CD4-positive, alpha-beta T cell treated with Interleukin-6 at 100 ng/mL for 8 hours (primary cell): ENCODE data around the gene PRPF18.
"Not testable (repeated sequence)": the region's sequence is repeated elsewhere in the genome, so short reads cannot be mapped to it uniquely, and the experiment has no call there.

Experiments used
- DNase-seq: peaks from one replicate; pipeline ENCODE4 v3.0.0-alpha.2; 2020; ENCODE audit warnings: mixed read lengths, low spot score

Gene PRPF18

GRCh38 chr10:13586676-13587355 lies at the start of gene PRPF18:
Gene PRPF18 (plus strand): TSS chr10:13586965. CDS start chr10:13587087, 122 bp downstream.
- DNase-seq: peak; percentile 93

- not testable (repeated sequence) for DNase-seq
Measured at GRCh38 chr10:13537985-13538384, 48.8 kb upstream of the PRPF18 start.

- DNase-seq: no peak
Measured at GRCh38 chr10:13542533-13542932, 44.2 kb upstream of the PRPF18 start.

- no peak for DNase-seq
Measured at GRCh38 chr10:13550802-13551201, 36.0 kb upstream of the PRPF18 start.

- no peak for DNase-seq
Measured at GRCh38 chr10:13555884-13556510, 30.8 kb upstream of the PRPF18 start.

GRCh38 chr10:13559124-13559700 lies 27.6 kb upstream of the PRPF18 start:
- DNase-seq: no peak

GRCh38 chr10:13560597-13560996 lies 26.2 kb upstream of the PRPF18 start:
- no peak for DNase-seq

- no peak for DNase-seq
Measured at GRCh38 chr10:13563481-13564445, 23.0 kb upstream of the PRPF18 start.

- DNase-seq: no peak
Measured at GRCh38 chr10:13564576-13564975, 22.2 kb upstream of the PRPF18 start.

- no peak for DNase-seq
Measured at GRCh38 chr10:13567030-13567429, 19.7 kb upstream of the PRPF18 start.

GRCh38 chr10:13571541-13571940 lies 15.2 kb upstream of the PRPF18 start:
- DNase-seq: no peak

GRCh38 chr10:13573960-13574359 lies 12.8 kb upstream of the PRPF18 start:
- no peak for DNase-seq

GRCh38 chr10:13585195-13585751 lies 1.5 kb upstream of the PRPF18 start:
- no peak for DNase-seq

- no peak for DNase-seq
Measured at GRCh38 chr10:13585943-13586342, 822 bp upstream of the PRPF18 start.

- DNase-seq: no peak
Measured at GRCh38 chr10:13587391-13587790, 626 bp downstream of the PRPF18 start.

GRCh38 chr10:13589316-13589715 lies 2.6 kb downstream of the PRPF18 start:
- no peak for DNase-seq

- DNase-seq: no peak
Measured at GRCh38 chr10:13590886-13591285, 4.1 kb downstream of the PRPF18 start.

- DNase-seq: no peak
Measured at GRCh38 chr10:13592306-13592705, 5.5 kb downstream of the PRPF18 start.

GRCh38 chr10:13593535-13593934 lies 6.8 kb downstream of the PRPF18 start:
- no peak for DNase-seq

- no peak for DNase-seq
Measured at GRCh38 chr10:13594641-13595040, 7.9 kb downstream of the PRPF18 start.

- DNase-seq: no peak
Measured at GRCh38 chr10:13597909-13598308, 11.1 kb downstream of the PRPF18 start.
